Nephron (organoid): ENCODE results near the gene ADH1C.
A peak's percentile ranks its signal among the peaks of the same experiment; 100 is the strongest.

Experiments
- H3K27ac Mint-ChIP-seq, 3 experiments: 2 replicates each; pipeline ENCODE4 v1.8.0; 2020; ENCODE audit warnings: mixed read lengths in 3 of 3, mild to moderate bottlenecking in 2 of 3, moderate library complexity in 1 of 3
- H3K27me3 Mint-ChIP-seq: 2 replicates; pipeline ENCODE4 v1.8.0; 2021; ENCODE audit warnings: low read depth, mild to moderate bottlenecking, moderate library complexity, mixed read lengths
- H3K36me3 Mint-ChIP-seq: 2 replicates; pipeline ENCODE4 v1.8.0; 2020; ENCODE audit warnings: low read depth, mixed read lengths
- H3K4me1 Mint-ChIP-seq: 2 replicates; pipeline ENCODE4 v1.8.0; 2020; ENCODE audit warnings: mixed read lengths
- H3K4me3 Mint-ChIP-seq, 3 experiments: 2 replicates each; pipeline ENCODE4 v1.8.0; 2020; ENCODE audit warnings: mild to moderate bottlenecking in 3 of 3, mixed read lengths in 3 of 3, moderate library complexity in 2 of 3
- H3K9me3 Mint-ChIP-seq: 2 replicates; pipeline ENCODE4 v1.8.0; 2020; ENCODE audit warnings: mixed read lengths
- TF ChIP-seq, protein P1 (sequence below), 3 experiments: fragments of 200-600 bp; sonication (generic); IDR thresholded peaks; one replicate each; pipeline ENCODE4 v1.5.0; 2021; ENCODE audit warnings: antibody characterized with exemption in 3 of 3; ENCODE audit not compliant: unreplicated experiment in 3 of 3

Gene ADH1C

DNA sequence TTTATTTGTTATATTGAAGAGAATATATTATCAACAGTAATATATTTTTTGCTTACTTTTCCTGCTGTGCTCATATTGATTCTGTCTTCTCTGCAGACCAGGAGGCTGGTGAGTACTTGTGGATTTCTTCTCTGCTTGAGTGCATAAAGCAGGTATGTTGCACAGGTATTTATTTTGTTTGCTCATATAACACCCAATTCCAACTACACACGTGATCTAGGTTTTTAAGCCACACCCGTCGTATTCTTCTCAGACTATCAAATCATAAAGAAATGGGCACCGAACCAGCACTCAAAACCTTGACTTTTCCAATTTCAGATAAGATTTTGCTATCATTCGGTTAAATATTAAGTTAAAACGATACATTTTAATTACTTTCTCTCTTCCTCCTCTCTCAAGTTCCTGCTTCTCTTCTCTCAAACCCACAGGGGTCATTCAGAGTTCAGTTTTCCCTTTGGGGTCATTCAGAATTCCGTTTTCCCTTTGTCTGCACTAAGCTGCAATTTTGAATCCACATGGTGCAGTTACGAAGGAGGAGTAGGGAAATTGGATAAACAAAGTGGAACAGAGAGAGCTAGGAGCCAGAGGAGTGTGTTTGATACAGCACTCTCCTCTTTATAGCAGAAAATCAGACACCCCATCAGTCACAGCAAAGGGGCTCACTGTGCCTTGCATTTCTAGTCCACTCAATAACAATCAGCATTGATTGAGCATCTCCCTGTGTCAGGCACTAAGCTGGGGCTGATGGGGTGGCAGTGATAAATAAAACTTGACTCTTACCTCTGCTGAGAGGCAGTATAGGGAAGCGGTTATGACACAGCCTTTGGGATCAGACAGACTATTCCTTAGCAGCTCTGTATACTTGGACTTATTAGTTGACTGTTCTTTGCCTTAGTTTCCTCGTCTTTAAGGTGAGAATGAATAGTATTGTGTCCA lies at the start of gene ADH1C:
Gene ADH1C (minus strand): TSS at position 145 of the 936 bp plus-strand sequence. CDS start 71 bp downstream, at position 74.
- H3K27me3 Mint-ChIP-seq: no peaks in the 10 kb centered on the region
- TF ChIP-seq, protein P1, sequence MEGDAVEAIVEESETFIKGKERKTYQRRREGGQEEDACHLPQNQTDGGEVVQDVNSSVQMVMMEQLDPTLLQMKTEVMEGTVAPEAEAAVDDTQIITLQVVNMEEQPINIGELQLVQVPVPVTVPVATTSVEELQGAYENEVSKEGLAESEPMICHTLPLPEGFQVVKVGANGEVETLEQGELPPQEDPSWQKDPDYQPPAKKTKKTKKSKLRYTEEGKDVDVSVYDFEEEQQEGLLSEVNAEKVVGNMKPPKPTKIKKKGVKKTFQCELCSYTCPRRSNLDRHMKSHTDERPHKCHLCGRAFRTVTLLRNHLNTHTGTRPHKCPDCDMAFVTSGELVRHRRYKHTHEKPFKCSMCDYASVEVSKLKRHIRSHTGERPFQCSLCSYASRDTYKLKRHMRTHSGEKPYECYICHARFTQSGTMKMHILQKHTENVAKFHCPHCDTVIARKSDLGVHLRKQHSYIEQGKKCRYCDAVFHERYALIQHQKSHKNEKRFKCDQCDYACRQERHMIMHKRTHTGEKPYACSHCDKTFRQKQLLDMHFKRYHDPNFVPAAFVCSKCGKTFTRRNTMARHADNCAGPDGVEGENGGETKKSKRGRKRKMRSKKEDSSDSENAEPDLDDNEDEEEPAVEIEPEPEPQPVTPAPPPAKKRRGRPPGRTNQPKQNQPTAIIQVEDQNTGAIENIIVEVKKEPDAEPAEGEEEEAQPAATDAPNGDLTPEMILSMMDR (IDR thresholded peaks at IDR 0.05; ENCODE audit: unreplicated experiment in 3 of 3): no peak
- H3K36me3 Mint-ChIP-seq: no peaks in the 10 kb centered on the region
- peaks cover 7% of the 10 kb centered on the region for H3K4me1 Mint-ChIP-seq
- H3K9me3 Mint-ChIP-seq: peaks cover 24% of the 10 kb centered on the region
- peak within 1 kb of the TSS in 2 of 3 experiments; percentile 9 to 54 for H3K4me3 Mint-ChIP-seq
- peak within 1 kb of the TSS; percentile 70 to 92 (median 78) for H3K27ac Mint-ChIP-seq

DNA sequence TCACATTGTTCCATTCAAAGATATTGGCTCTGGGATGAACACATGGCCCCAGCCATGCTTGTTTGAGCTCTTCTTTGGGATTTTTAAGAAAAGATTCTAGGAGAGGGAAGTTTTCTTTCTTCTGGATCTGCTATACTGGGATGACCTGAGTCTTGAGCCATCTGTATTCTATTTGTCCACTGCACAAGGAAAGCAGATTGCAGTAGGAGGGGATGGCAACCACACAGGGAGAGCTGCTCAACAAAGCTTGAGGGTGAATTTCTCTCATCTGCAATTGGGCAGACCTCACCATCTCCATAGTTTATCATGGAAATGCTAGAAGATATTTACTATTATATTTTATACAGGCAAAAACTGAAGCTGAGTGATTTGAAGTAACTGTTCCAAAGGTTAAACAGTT lies 48.3 kb upstream of the ADH1C start:
- H3K4me3 Mint-ChIP-seq: no peak overlapping the region

DNA sequence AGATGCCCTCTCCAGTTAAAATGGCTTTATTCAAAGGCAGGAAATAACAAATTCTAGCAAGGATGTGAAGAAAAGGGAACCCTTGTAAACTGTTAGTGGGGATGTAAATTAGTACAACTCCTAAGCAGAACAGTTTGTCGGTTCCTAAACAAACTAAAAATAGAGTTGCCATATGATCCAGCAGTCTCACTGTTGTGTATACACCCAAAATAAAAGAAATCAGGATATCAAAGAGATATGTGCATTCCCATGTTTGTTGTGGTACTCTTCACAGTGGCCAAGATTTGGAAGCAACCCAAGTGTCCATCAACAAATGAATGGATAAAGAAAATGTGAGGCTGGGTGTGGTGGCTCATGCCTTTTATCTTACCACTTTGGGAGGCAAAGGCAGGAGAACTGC lies 46.5 kb upstream of the ADH1C start:
- Mint-ChIP-seq H3K27ac (no peak overlapping the region), H3K36me3 (no peaks in the 10 kb centered on the region), H3K4me1 (peaks cover 14% of the 10 kb centered on the region), H3K9me3 (peaks cover 19% of the 10 kb centered on the region), H3K27me3 (no peaks in the 10 kb centered on the region), H3K4me3 (no peak overlapping the region)
- TF ChIP-seq, protein P1 (IDR thresholded peaks at IDR 0.05; ENCODE audit: unreplicated experiment in 3 of 3): no peak

More for the DNA sequence above, 48.3 kb upstream of the ADH1C start:
- TF ChIP-seq, protein P1 (IDR thresholded peaks at IDR 0.05; ENCODE audit: unreplicated experiment in 3 of 3): no peak
- H3K4me1 Mint-ChIP-seq: peaks cover 24% of the 10 kb centered on the region
- H3K9me3 Mint-ChIP-seq: peaks cover 19% of the 10 kb centered on the region
- no peaks in the 10 kb centered on the region for H3K27me3 Mint-ChIP-seq
- H3K36me3 Mint-ChIP-seq: no peaks in the 10 kb centered on the region
- H3K27ac Mint-ChIP-seq: peak overlapping the region in 1 of 3 experiments; percentile 27

DNA sequence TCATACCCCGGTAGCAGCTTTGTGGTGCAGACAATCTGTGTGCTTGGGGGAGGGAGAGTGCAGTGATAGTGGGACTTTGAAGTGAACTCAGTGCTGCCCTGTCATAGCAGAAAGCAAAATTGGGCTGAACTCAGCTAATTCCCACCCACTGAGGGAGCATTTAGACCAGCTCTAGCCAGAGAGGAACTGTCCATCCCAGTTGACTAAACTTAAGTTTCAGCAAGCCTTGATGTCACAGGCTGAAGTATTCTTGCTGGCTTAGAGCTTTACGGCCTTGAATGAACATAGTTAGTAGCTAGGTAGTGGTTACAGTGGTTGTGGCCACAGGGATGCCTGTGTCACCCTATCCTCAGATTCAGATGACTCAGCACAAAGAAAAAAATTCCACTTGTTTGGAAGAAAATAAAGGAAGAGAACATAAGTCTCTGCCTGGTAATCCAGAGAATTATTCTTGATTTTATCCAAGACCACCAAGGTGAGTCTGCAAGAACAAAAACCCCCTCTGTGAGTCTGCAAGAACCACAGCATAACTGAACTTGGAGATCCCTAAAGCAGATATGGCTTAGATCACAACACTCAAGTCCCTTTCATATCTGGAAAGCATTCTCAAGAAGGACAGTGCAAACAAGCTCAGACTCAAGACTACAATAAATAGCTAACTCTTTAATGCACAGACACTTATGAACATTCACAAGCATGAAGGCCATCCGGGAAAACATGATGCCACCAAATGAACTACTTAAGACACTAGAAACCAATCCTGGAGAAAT lies 43.2 kb upstream of the ADH1C start:
- Mint-ChIP-seq H3K4me3 (no peak overlapping the region), H3K36me3 (peaks cover 3% of the 10 kb centered on the region), H3K4me1 (peaks cover 5% of the 10 kb centered on the region), H3K27me3 (peaks cover 2% of the 10 kb centered on the region), H3K9me3 (peaks cover 25% of the 10 kb centered on the region), H3K27ac (peak overlapping the region in 1 of 3 experiments; percentile 42)
- TF ChIP-seq, protein P1 (IDR thresholded peaks at IDR 0.05; ENCODE audit: unreplicated experiment in 3 of 3): no peak

DNA sequence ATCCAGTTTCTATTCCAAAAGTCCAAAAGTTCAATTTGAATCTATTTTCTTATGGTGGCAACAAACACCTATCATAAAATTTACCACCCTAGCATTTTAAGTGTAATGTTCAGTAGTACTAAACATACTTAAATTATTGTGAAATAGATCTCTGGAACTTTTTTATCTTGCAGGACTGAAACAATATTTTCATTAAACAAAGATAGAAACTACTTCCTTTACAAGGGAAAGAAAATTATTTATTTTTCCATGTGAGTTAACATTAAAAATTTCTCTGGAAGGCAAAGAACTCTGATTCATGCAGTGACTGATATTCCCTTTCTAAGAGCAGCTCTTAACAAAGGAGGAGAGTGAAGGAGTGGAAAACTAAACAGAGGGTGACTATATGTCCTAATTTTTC lies 42.4 kb upstream of the ADH1C start:
- peaks cover 3% of the 10 kb centered on the region for H3K36me3 Mint-ChIP-seq
- peaks cover 4% of the 10 kb centered on the region for H3K27me3 Mint-ChIP-seq
- peaks cover 31% of the 10 kb centered on the region for H3K9me3 Mint-ChIP-seq
- TF ChIP-seq, protein P1 (IDR thresholded peaks at IDR 0.05; ENCODE audit: unreplicated experiment in 3 of 3): no peak
- peak overlapping the region in 2 of 3 experiments; percentile 40 to 42 for H3K27ac Mint-ChIP-seq
- H3K4me1 Mint-ChIP-seq: peaks cover 9% of the 10 kb centered on the region
- no peak overlapping the region for H3K4me3 Mint-ChIP-seq
